Measurements from ENCODE around the gene SUSD1. TPM values are rescaled to one million over a fixed set of nuclear protein-coding genes. Genes with fewer than 3 reads are reported as not detected.

The SUSD1 gene
- total and polyA plus RNA-seq, 9 of the 15 experiments (the other 6 are each of a cell fraction or from before 2014, with no cell fraction given): 10.9 to 44.4 (median 36.1) TPM

- H3K27me3 ChIP-seq (ENCODE audit: control insufficient read depth in 2 of 2, insufficient read depth in 2 of 2, low read length in 2 of 2): no peaks in the 10 kb centered on the region
- H3K4me1 ChIP-seq (replicated peaks in 1 of 2; ENCODE audit: control insufficient read depth in 2 of 2, insufficient read depth in 2 of 2, low read length in 2 of 2): peaks cover 12 to 47% of the 10 kb centered on the region in 2 experiments
- no peaks in the 10 kb centered on the region for H3K9me1 ChIP-seq (ENCODE audit: control insufficient read depth, insufficient read depth, low read length)
- TF ChIP-seq NR2C2 (CRISPR knock-in tag; IDR thresholded peaks at IDR 0.05): no peak
- peak; percentile 60 for TF ChIP-seq NR2C2 (tag; IDR thresholded peaks at IDR 0.05)
- TF ChIP-seq TFAP4 (CRISPR knock-in tag; IDR thresholded peaks at IDR 0.05; ENCODE audit: borderline replicate concordance): 0 out of 2 replicates have a peak, but pooled peaks have one; percentile 32
- no peak for TF ChIP-seq RBM15 (IDR thresholded peaks at IDR 0.05; ENCODE audit: insufficient read depth, low read length)
- no peak for TF ChIP-seq HCFC1 (IDR thresholded peaks at IDR 0.05; ENCODE audit: low read depth, low read length)
- TF ChIP-seq ZNF316 (IDR thresholded peaks at IDR 0.05): 0 out of 2 replicates have a peak, but pooled peaks have one; percentile 29
- TF ChIP-seq CBFA2T3 (IDR thresholded peaks at IDR 0.05): 0 out of 2 replicates have a peak, but pooled peaks have one; percentile 17
- TF ChIP-seq NR2C1 (IDR thresholded peaks at IDR 0.05): peak; percentile 50; the same call in 1 of the 2 replicates
- no peak for TF ChIP-seq NR2C1 (tag; IDR thresholded peaks at IDR 0.05)
- DNase-seq (ENCODE audit: extremely low read depth in 1 of 4, low spot score in 3 of 4): no peak
- no peak overlapping the region for H3K27ac ChIP-seq (ENCODE audit: extremely low read depth, low read depth, low read length)
- no TSS peak for BruUV-seq (replicated peaks)
- ATAC-seq: no peak
- no peak overlapping the region for H3K9ac ChIP-seq (ENCODE audit: insufficient read depth in 1 of 2, low read depth in 2 of 2, low read length in 2 of 2)
- peaks cover 63% of the 10 kb centered on the region for H3K36me3 ChIP-seq (ENCODE audit: control insufficient read depth, insufficient read depth, low read length)
- FAIRE-seq: no peak
- ChIA-PET POLR2A (no interaction called here), CTCF (ENCODE audit: low intra/inter-chr PET ratio) (no interaction called here)
- peaks cover 13% of the 10 kb centered on the region; the same call in 1 of the 2 replicates for H4K20me1 ChIP-seq (replicated peaks; ENCODE audit: control insufficient read depth, insufficient read depth, low read length)
- H3K4me2 ChIP-seq (ENCODE audit: insufficient read depth, low read length): no peak overlapping the region
- no peak overlapping the region for H2AFZ ChIP-seq (ENCODE audit: low read depth, low read length)
- H3K9me3 ChIP-seq (replicated peaks; ENCODE audit: control insufficient read depth, insufficient read depth, low read depth, low read length): no peaks in the 10 kb centered on the region
- 60% methylated on average over 3 of the region's 3 CpGs for WGBS (ENCODE audit: insufficient coverage, low coverage, missing lambda C conversion rate)
- peaks cover 98% of the 10 kb centered on the region for H3K79me2 ChIP-seq (ENCODE audit: control insufficient read depth, insufficient read depth, low read length)
- intact Hi-C loops (cut with micrococcal nuclease): no loop called here
- no peak overlapping the region for H3K4me3 ChIP-seq
- in situ Hi-C loops (cut with MboI): no loop called here
Measured at GRCh38 chr9:112168197-112168596, 6.9 kb downstream of the SUSD1 start.

Data from K562 (cell line).